Stimulated activated naive B cell treated with anti-CD40 and anti-IgM and Interleukin-4, amounts not matched to agents 10 μg/mL and 1 μg/mL and 100 μg/mL, for 72 hours (primary cell): Measurements from ENCODE around the gene PPP2R5B.
A peak's percentile ranks its signal among the peaks of the same experiment; 100 is the strongest.

Experiments used
- ATAC-seq, 2 donors: fragments of 150-1000 bp; cut with Tn5 transposase; replicated peaks; 2 replicates each; pipeline ENCODE4 v1.10.0; 2021; ENCODE audit warnings: moderate library complexity in 1 of 2
- DNase-seq: peaks from one replicate; pipeline ENCODE4 v3.0.0; 2021
- H3K27ac Mint-ChIP-seq: one replicate; pipeline ENCODE4 v1.8.0; 2022; ENCODE audit warnings: mild to moderate bottlenecking, mixed read lengths
- H3K27me3 Mint-ChIP-seq, 2 donors: one replicate each; pipeline ENCODE4 v1.8.0; 2022; ENCODE audit warnings: mixed read lengths in 2 of 2
- H3K36me3 Mint-ChIP-seq, 2 donors: one replicate each; pipeline ENCODE4 v1.8.0; 2022; ENCODE audit warnings: mixed read lengths in 2 of 2, mild to moderate bottlenecking in 1 of 2
- H3K4me1 Mint-ChIP-seq, 2 donors: one replicate each; pipeline ENCODE4 v1.8.0; 2022; ENCODE audit warnings: mixed read lengths in 2 of 2, mild to moderate bottlenecking in 1 of 2
- H3K4me3 Mint-ChIP-seq, 2 donors: one replicate each; pipeline ENCODE4 v1.8.0; 2022; ENCODE audit warnings: mild to moderate bottlenecking in 2 of 2, mixed read lengths in 2 of 2, moderate library complexity in 1 of 2
- H3K9me3 Mint-ChIP-seq, 2 donors: one replicate each; pipeline ENCODE4 v1.8.0; 2022; ENCODE audit warnings: mixed read lengths in 2 of 2, mild to moderate bottlenecking in 1 of 2

PPP2R5B gene

DNA sequence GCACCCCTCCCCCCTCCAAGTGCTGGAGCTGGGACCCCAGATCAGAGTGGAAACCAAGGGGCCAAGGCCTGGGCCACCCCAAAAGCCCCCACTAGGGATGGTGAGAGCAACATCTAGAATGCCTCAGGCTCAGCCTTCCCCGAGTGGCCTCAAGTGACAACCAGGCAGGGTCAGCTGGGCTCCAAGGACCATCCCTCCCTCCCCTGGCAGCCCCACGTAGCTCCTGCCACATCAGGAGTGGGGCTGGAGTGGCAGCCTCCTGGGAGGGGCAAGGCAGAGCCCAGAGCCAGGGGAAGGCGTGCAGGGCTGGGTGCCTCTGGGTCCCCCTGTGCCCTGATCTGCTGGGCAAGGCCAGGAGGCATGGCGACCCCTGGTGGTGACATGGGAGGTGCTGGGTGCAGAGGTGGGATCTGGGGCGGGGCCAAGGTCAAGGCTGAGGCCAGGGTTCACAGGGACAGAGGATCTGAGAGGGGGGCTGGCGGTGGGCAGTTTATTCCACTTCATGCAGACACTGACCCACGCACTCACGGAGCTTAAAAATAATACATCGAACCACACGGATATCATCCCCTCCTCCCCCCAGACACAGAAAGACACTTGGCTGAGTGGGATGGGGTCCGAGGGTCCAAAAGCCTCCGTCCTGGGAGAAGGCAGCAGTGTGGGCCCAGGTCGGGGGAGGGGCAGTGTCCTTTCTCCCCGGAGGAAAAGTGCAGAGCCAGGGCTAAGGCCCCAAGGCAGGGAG is 30.2 kb upstream of the PPP2R5B start:
- peaks cover 24% of the 10 kb centered on the region in 2 donors for H3K36me3 Mint-ChIP-seq
- peaks cover 21 to 40% of the 10 kb centered on the region in 2 donors for H3K4me1 Mint-ChIP-seq
- H3K27ac Mint-ChIP-seq: peak overlapping the region; percentile 37
- ATAC-seq (peak; percentile 97 to 98), DNase-seq (peak; percentile 82)
- H3K4me3 Mint-ChIP-seq: no peak overlapping the region
- no peaks in the 10 kb centered on the region for H3K9me3 Mint-ChIP-seq
- no peaks in the 10 kb centered on the region for H3K27me3 Mint-ChIP-seq

DNA sequence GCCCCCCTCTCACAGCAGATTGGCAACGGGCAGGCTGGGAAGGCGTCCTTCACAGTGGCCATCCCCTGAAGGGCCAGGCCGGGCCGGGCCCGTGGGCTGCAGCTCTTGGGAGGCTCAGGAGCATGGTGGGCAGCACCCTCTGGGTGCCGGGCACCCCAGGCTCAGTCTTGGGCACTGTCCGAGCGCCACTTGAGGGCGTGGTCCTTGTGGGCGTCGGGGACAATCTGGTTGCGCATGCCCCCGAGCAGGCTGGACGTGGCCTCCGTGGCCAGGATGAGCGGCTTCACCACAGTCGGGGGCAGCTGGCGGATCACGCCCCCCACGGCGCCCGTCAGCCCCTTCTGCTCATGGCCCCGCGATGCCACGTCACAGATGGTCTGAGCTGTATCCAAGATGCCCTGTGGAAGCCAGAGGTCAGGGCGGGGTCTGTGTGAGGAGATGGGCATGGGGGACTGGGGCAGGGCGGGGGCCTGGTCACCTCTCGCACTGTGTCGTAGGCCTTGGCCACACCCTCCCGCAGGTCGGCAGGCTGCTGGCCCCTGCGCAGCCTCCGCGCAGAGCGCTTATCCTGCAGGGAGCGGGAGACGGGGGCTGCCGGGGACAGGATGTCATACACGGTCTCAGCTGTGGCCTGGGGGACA is 29.6 kb upstream of the PPP2R5B start:
- peaks cover 27 to 28% of the 10 kb centered on the region in 2 donors for H3K36me3 Mint-ChIP-seq
- H3K4me1 Mint-ChIP-seq: peaks cover 20 to 39% of the 10 kb centered on the region in 2 donors
- DNase-seq: no peak
- no peaks in the 10 kb centered on the region for H3K27me3 Mint-ChIP-seq
- H3K27ac Mint-ChIP-seq: no peak overlapping the region
- no peak for ATAC-seq
- H3K9me3 Mint-ChIP-seq: no peaks in the 10 kb centered on the region
- no peak overlapping the region for H3K4me3 Mint-ChIP-seq

DNA sequence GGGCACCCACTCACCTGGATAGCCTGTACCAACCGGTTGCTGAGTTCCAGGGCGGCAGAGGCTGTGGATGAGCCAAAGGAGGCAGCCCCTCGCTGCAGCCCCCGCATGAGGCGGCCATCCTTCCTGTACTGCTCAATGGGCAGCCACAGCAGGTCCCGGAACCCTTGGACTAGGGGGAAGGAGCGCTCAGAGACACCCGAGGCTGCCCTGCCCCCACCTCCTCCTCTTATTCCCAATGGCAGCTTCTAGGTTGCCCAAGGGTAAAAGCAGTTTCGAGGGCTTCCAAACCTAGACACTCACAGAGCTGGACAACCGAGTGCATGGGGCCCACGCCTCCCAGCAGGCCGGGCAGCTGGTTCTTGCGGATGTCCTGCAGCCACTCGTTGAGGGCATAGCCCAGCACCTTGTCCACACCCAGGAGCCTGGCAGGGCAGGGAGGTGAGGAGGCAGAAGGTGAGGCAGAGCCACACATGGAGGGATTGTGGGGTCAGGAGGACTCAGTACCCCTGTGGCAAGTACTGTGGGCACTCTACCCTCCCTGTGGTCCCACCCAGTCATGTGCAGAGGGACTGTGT is 28.0 kb upstream of the PPP2R5B start:
- Mint-ChIP-seq H3K4me3 (no peak overlapping the region), H3K36me3 (peaks cover 30 to 36% of the 10 kb centered on the region in 2 donors)
- no peak for ATAC-seq

DNA sequence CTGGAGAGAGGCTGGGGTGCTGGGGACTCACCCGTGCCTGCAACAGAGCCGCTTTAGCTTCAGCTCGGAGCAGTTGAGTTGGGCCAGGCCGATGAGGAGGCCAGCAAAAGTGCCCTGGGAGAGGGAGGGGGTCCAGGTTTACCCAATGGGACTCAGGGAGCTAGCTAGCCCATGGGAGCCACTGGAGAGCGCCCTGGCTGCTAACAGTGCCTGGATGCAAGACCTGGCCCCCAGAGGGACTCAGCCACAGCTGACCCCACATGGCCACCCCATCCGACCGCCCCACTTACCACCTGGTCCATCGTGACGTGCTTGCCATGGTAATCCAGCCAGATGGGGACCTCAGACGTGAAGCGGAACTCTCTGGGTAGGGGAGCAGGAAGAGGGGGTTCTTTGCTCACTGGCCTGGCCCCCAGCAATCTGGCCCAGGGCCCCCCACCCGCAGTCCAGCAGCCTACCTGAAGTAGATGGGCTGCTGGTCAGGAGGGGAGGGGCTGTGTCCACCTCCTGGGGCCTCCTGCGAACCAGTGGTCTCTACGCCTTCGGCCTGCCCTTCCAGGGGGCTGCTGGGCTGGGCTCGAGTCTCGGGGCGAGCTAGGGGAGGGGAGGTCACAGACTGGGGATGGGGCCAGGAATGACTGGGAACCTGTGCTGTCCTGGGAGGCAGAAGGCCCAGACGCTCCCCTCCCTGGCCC is 27.0 kb upstream of the PPP2R5B start:
- Mint-ChIP-seq H3K27ac (no peak overlapping the region), H3K4me3 (no peak overlapping the region), H3K4me1 (peaks cover 19 to 21% of the 10 kb centered on the region in 2 donors), H3K36me3 (peaks cover 38 to 42% of the 10 kb centered on the region in 2 donors), H3K9me3 (no peaks in the 10 kb centered on the region), H3K27me3 (no peaks in the 10 kb centered on the region)
- DNase-seq: no peak
- ATAC-seq: no peak

More for the DNA sequence above, 28.0 kb upstream of the PPP2R5B start:
- H3K9me3 Mint-ChIP-seq: no peaks in the 10 kb centered on the region
- H3K27me3 Mint-ChIP-seq: no peaks in the 10 kb centered on the region
- H3K4me1 Mint-ChIP-seq: peaks cover 25 to 31% of the 10 kb centered on the region in 2 donors
- no peak overlapping the region for H3K27ac Mint-ChIP-seq
- DNase-seq: no peak

DNA sequence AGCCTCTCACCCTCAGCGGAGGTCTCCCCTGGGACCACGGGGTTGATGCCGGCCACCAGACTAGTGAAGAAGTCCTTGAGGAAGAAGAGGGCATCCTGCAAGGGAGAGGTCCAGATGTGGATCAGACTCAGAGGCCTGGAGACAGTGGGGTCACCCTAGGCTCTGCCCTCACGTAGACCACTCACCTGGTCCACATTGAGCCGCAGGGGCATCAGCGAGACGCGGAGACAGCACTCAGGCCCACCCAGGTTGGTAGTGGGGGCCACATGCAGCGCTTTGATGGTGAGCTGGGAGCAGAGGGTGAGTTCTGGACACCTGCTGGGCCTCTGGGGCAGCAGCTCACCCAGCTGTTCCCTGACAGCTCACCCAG is 26.4 kb upstream of the PPP2R5B start:
- DNase-seq: no peak
- H3K27me3 Mint-ChIP-seq: no peaks in the 10 kb centered on the region
- ATAC-seq: no peak
- H3K4me1 Mint-ChIP-seq: peaks cover 16 to 18% of the 10 kb centered on the region in 2 donors
- peaks cover 40 to 42% of the 10 kb centered on the region in 2 donors for H3K36me3 Mint-ChIP-seq
- no peaks in the 10 kb centered on the region for H3K9me3 Mint-ChIP-seq
- no peak overlapping the region for H3K4me3 Mint-ChIP-seq
- no peak overlapping the region for H3K27ac Mint-ChIP-seq

DNA sequence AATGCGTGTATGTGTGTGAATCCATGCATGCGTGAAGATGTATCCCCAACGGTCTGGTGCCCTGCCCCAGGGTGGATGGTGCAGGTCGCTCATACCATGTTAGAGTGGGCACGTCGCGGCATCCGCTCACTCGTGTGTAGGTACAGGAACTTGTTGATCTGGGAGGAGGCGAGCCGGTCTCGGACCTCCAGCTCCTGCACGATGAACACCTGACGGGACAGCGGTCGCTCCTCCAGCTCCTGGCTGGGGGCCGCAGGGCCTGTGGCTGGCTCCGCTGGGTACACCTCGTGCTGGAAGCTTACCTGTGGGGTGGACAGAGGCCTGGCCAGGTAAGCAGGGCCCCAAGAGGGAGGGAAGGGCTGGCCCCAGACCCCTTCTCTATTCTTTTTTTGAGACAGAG is 25.9 kb upstream of the PPP2R5B start:
- no peak overlapping the region for H3K4me3 Mint-ChIP-seq
- H3K36me3 Mint-ChIP-seq: peaks cover 41 to 42% of the 10 kb centered on the region in 2 donors
- H3K9me3 Mint-ChIP-seq: no peaks in the 10 kb centered on the region
- no peak overlapping the region for H3K27ac Mint-ChIP-seq
- H3K4me1 Mint-ChIP-seq: peaks cover 11 to 18% of the 10 kb centered on the region in 2 donors
- H3K27me3 Mint-ChIP-seq: no peaks in the 10 kb centered on the region
- DNase-seq (no peak), ATAC-seq (no peak)

DNA sequence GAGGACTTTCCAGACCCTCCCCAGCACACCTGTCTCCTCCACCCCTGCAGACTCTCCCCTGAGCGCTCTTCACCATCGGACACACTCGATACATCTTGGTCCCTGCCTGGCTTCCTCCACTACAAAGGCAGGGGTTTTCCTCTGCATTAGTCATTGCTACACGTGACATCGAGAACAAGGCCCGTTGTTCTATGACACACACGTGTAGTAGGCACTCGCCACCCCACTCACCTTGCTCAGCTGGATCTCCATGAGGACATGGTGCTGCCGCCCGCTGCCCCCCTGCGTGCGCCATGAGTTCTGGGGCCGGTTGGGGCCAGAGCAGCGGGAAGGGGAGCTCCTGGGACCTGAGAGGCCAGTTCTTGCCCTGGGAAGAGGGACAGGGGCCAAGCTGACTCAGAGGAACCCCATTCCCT is 24.2 kb upstream of the PPP2R5B start:
- H3K27ac Mint-ChIP-seq: no peak overlapping the region
- H3K4me3 Mint-ChIP-seq: no peak overlapping the region
- ATAC-seq (peak; percentile 70 to 87), DNase-seq (no peak)
- peaks cover 44 to 45% of the 10 kb centered on the region in 2 donors for H3K36me3 Mint-ChIP-seq
- no peaks in the 10 kb centered on the region for H3K27me3 Mint-ChIP-seq
- H3K9me3 Mint-ChIP-seq: no peaks in the 10 kb centered on the region
- peaks cover 0 to 11% of the 10 kb centered on the region in 2 donors for H3K4me1 Mint-ChIP-seq

DNA sequence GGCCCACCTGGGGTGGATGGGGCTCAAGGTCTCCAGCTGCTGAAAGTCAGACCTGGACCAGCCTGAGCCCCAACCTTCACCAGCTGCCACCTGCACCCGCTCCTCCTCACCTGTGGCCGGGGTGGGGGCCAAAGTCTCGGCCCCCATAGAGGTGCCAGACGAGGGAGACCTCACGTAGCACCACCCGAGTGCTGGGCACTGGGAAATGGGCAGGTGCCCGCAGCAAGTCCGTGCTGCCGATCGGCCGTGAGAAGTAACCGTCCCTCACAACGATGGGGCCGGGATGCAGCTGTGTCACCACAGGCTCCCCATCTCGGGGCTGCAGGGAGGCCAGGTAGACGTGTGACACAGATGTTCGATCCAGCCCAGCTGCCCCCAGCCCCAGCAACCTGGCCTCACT is 23.7 kb upstream of the PPP2R5B start:
- H3K36me3 Mint-ChIP-seq: peaks cover 42 to 44% of the 10 kb centered on the region in 2 donors
- no peak overlapping the region for H3K27ac Mint-ChIP-seq

DNA sequence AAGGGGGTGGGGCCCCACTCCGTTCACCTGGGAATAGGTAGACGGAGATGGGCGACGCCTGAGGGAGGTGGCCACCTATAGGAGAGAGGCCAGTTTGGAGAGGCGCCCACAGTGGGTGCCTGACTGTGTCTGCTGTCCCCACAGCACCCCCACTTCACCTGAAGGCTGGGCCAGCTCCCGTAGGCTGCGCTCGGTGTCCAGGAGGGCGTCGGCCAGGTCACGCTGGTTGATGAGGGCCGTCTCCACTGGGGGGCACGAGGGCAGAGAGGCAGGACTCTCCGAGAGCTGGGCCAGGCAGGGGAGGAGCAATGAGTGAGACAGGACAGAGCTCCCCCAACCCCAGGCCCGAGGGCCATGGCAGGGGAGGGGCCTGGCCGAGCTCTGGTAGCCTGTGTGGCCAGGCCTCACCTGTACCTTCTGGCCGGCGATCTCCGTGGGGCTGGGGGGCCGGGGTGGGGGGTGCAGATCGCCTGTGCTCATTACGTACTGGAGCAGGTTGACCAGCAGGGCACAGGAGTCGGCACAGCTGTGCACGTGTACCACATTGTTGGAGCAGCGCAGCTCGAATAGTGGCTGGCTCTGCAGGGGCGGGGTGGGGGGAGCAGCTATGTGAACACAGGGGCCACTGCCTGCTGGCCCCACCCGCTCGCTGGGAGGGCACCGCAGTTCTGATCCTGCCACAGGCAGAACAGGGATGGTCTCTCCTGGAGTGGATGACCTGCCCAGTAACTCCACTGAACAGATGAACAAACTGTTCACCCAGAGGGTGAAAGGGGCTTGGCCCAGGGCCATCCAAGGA is 22.2 kb upstream of the PPP2R5B start:
- Mint-ChIP-seq H3K4me3 (no peak overlapping the region), H3K27me3 (no peaks in the 10 kb centered on the region), H3K36me3 (peaks cover 35 to 42% of the 10 kb centered on the region in 2 donors), H3K4me1 (peaks cover 0 to 8% of the 10 kb centered on the region in 2 donors), H3K9me3 (no peaks in the 10 kb centered on the region), H3K27ac (peak overlapping the region; percentile 37)
- no peak for DNase-seq
- ATAC-seq: no peak

More for the DNA sequence above, 23.7 kb upstream of the PPP2R5B start:
- DNase-seq: no peak
- Mint-ChIP-seq H3K27me3 (no peaks in the 10 kb centered on the region), H3K9me3 (no peaks in the 10 kb centered on the region), H3K4me3 (no peak overlapping the region), H3K4me1 (peaks cover 0 to 8% of the 10 kb centered on the region in 2 donors)
- no peak for ATAC-seq

DNA sequence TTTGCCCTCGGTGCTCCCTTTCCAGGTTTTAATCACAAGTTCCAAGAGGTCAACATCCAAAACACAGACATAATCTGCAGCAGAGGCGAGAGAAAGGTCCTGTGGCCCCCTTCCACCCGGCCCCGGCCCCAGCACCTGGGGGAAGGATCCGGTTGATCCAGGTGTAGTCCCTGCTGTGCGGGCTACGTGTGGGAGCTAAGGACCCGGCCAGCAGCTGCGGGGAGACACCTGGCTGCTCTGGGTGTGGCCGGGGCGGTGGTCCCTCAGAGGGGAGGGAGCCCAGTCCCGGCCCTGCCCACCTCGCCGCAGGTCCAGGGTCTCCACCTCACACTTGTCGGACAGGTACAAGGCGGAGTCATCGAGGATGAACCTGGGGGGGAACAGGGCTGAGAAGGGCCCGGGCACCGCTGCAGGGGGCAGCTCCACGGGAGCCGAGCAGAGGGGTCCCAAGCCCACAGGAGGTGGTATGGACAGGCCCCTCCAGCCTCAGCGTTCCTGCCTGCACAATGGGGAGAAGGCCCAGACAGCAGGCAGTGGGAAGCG is 21.1 kb upstream of the PPP2R5B start:
- peaks cover 0 to 8% of the 10 kb centered on the region in 2 donors for H3K4me1 Mint-ChIP-seq
- DNase-seq (no peak), ATAC-seq (no peak)
- H3K9me3 Mint-ChIP-seq: no peaks in the 10 kb centered on the region
- H3K27me3 Mint-ChIP-seq: no peaks in the 10 kb centered on the region
- H3K27ac Mint-ChIP-seq: no peak overlapping the region
- H3K4me3 Mint-ChIP-seq: no peak overlapping the region
- H3K36me3 Mint-ChIP-seq: peaks cover 37 to 43% of the 10 kb centered on the region in 2 donors

DNA sequence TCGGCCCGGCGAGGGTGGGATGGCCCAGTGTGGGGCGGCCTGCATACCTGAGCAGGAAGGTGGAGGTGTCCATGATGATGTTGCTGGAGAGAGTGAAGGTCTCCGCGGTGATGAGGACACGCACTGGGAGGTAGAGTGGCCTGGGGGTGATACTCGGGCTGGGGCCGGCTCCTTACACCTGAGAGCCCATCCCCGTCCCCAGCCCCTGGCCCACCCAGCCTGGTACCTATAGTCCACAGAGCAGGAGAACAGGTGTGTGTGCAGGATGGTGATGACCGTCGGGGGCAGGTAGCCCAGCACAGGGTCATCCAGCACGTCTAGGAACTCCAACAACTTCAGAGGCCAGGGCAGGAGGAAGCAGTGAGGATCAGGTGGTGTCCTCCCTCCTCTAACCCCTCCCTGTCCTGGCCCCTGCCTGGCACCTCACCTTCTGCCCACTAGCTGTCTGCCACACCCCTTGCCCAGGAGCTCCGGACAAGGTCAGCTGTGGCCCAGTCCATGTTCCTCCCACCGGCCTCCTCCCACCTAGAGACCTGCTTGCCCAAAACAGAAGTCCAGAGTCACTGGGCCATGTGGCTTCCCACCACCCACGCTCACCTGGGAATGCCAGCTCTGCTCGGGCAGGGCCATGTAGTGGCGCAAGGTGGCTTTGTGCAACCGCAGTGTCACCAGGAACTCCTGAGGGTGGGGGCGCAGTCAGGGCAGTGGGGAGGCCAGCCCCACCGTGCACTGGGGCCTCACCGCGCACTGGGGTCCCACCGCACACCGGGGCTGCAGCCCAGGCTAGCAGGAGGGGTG is 18.8 kb upstream of the PPP2R5B start:
- no peaks in the 10 kb centered on the region for H3K9me3 Mint-ChIP-seq
- H3K36me3 Mint-ChIP-seq: peaks cover 41 to 51% of the 10 kb centered on the region in 2 donors
- H3K27ac Mint-ChIP-seq: no peak overlapping the region
- H3K4me1 Mint-ChIP-seq: peaks cover 0 to 5% of the 10 kb centered on the region in 2 donors
- ATAC-seq (no peak), DNase-seq (no peak)
- H3K27me3 Mint-ChIP-seq: no peaks in the 10 kb centered on the region
- H3K4me3 Mint-ChIP-seq: no peak overlapping the region

DNA sequence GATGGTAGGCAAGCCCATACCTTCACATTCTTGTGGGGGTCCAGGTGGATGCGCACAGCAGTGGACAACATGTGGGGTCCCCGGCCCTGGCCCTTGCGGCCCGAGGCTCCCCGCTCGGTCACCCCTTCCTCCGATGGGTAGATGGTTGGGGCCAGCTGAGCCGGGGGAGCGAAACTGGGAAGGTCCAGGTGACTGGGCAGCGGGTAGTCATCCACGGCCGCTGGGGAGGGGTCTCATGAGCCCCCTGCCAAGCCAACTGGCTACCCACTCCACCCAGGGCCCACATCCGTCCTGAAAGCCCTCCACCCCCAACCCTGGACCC is 18.2 kb upstream of the PPP2R5B start:
- Mint-ChIP-seq H3K27ac (no peak overlapping the region), H3K36me3 (peaks cover 46 to 55% of the 10 kb centered on the region in 2 donors), H3K4me3 (no peak overlapping the region), H3K27me3 (no peaks in the 10 kb centered on the region), H3K4me1 (peaks cover 0 to 5% of the 10 kb centered on the region in 2 donors), H3K9me3 (no peaks in the 10 kb centered on the region)
- ATAC-seq (no peak), DNase-seq (no peak)

DNA sequence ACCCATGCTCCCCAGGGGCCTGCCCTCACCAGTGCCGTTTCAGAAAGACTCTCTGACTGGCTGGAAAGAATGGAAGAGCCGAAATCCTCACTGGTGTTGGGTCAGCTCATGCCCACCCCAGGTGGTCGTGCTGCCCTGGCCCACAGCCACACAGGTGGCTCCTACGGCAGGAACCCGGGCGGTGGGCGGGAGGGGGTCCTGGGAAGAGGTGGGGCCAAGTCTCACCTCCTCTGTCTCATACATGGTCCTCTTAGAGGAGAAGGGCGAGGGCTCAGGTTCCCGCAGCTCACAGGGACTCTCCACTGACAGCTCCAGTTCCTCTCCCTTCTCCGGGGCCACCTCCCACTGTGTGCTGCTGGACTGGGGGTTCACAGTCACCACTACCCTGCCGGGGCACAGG is 15.7 kb upstream of the PPP2R5B start:
- ATAC-seq: no peak
- Mint-ChIP-seq H3K27me3 (no peaks in the 10 kb centered on the region), H3K9me3 (no peaks in the 10 kb centered on the region), H3K4me3 (no peak overlapping the region), H3K4me1 (peaks cover 5 to 6% of the 10 kb centered on the region in 2 donors), H3K36me3 (peaks cover 55 to 58% of the 10 kb centered on the region in 2 donors), H3K27ac (no peak overlapping the region)
- no peak for DNase-seq
